ENCODE results near the gene FAM181A. TPM values are rescaled to one million over a fixed set of nuclear protein-coding genes. Genes with fewer than 3 reads are reported as not detected.

Gene FAM181A
- total RNA-seq, 1 experiment from 2014 or later, result not detected

GRCh38 chr14:93909429-93910128, 17.6 kb upstream of the FAM181A start:
- no peak overlapping the region for H3K4me3 ChIP-seq (ENCODE audit: low read depth, low read length, poor library complexity, severe bottlenecking)
- intact Hi-C loops (cut with micrococcal nuclease; ENCODE audit: unreplicated experiment), result no loop called here
- H3K27me3 ChIP-seq (replicated peaks; ENCODE audit: insufficient read depth, low read depth, low read length, poor library complexity), result peaks cover 7% of the 10 kb centered on the region
- TF ChIP-seq EZH2 (IDR thresholded peaks at IDR 0.05; ENCODE audit: borderline replicate concordance, low read depth, low read length, poor library complexity, severe bottlenecking), result no peak
- TF ChIP-seq, protein P1, sequence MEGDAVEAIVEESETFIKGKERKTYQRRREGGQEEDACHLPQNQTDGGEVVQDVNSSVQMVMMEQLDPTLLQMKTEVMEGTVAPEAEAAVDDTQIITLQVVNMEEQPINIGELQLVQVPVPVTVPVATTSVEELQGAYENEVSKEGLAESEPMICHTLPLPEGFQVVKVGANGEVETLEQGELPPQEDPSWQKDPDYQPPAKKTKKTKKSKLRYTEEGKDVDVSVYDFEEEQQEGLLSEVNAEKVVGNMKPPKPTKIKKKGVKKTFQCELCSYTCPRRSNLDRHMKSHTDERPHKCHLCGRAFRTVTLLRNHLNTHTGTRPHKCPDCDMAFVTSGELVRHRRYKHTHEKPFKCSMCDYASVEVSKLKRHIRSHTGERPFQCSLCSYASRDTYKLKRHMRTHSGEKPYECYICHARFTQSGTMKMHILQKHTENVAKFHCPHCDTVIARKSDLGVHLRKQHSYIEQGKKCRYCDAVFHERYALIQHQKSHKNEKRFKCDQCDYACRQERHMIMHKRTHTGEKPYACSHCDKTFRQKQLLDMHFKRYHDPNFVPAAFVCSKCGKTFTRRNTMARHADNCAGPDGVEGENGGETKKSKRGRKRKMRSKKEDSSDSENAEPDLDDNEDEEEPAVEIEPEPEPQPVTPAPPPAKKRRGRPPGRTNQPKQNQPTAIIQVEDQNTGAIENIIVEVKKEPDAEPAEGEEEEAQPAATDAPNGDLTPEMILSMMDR (conservative IDR thresholded peaks at IDR 0.05; ENCODE audit: low read depth, low read length), result no peak
- no peak for DNase-seq (ENCODE audit: low spot score)
- POLR2A ChIA-PET (ENCODE audit: low non-redundant PET), result no interaction called here
- CTCF ChIA-PET, result no interaction called here
- H3K36me3 ChIP-seq (ENCODE audit: insufficient read depth, low read length, poor library complexity, severe bottlenecking), result no peaks in the 10 kb centered on the region
- no peak overlapping the region for H3K27ac ChIP-seq (ENCODE audit: low read depth, low read length, poor library complexity, severe bottlenecking)
- H3K4me1 ChIP-seq (ENCODE audit: insufficient read depth, low read length, poor library complexity, severe bottlenecking), result no peaks in the 10 kb centered on the region
- no peaks in the 10 kb centered on the region for H3K9me3 ChIP-seq (ENCODE audit: low read depth, low read length, poor library complexity, severe bottlenecking)
- BruUV-seq (replicated peaks), result no TSS peak

DNA sequence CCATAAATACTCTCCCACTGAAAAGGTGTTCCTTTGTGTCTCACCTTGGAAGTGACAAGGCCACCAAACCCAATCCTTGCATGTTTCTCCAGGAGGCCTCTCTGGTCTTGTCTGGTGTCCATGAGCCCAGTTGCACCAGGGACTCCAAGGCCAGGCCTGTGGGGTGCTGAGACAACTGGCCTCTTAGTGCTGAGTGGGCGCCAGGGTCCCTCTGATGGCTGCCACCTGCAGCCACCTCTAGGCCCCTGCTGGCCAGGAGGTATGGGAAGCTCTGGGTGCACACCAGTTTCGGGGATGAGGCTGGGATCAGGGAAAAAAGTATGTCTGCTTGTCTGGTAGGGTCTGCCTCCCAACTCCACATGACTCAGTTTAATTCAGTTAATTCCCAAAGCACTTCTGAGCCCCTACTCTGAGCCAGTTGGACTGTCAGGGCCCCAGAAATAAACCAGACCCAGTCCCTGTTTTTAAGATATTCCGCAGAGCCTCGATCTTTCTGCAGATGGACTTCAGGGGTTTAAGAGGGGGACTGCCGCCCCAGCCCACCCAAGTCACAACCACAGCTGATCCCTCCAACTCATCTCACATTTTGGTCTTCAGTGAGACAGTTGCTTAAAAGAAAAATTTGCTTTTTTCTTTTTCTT, 15.0 kb upstream of the FAM181A start:
- no TSS peak for BruUV-seq (replicated peaks)

GRCh38 chr14:93912782-93913181, 14.4 kb upstream of the FAM181A start:
- Histone ChIP-seq H3K4me1 (ENCODE audit: insufficient read depth, low read length, poor library complexity, severe bottlenecking) (no peaks in the 10 kb centered on the region), H3K36me3 (ENCODE audit: insufficient read depth, low read length, poor library complexity, severe bottlenecking) (no peaks in the 10 kb centered on the region), H3K4me3 (ENCODE audit: low read depth, low read length, poor library complexity, severe bottlenecking) (no peak overlapping the region), H3K9me3 (ENCODE audit: low read depth, low read length, poor library complexity, severe bottlenecking) (no peaks in the 10 kb centered on the region), H3K27me3 (replicated peaks; ENCODE audit: insufficient read depth, low read depth, low read length, poor library complexity) (no peaks in the 10 kb centered on the region), H3K27ac (ENCODE audit: low read depth, low read length, poor library complexity, severe bottlenecking) (no peak overlapping the region)
- ChIA-PET CTCF (no interaction called here), POLR2A (ENCODE audit: low non-redundant PET) (no interaction called here)
- DNase-seq (ENCODE audit: low spot score), result no peak
- intact Hi-C loops (cut with micrococcal nuclease; ENCODE audit: unreplicated experiment), result no loop called here
- no TSS peak for BruUV-seq (replicated peaks)
- TF ChIP-seq, protein P1 (conservative IDR thresholded peaks at IDR 0.05; ENCODE audit: low read depth, low read length), result no peak
- TF ChIP-seq EZH2 (IDR thresholded peaks at IDR 0.05; ENCODE audit: borderline replicate concordance, low read depth, low read length, poor library complexity, severe bottlenecking), result no peak

More for the DNA sequence above, 15.0 kb upstream of the FAM181A start:
- Histone ChIP-seq H3K4me3 (ENCODE audit: low read depth, low read length, poor library complexity, severe bottlenecking) (no peak overlapping the region), H3K4me1 (ENCODE audit: insufficient read depth, low read length, poor library complexity, severe bottlenecking) (no peaks in the 10 kb centered on the region), H3K27ac (ENCODE audit: low read depth, low read length, poor library complexity, severe bottlenecking) (no peak overlapping the region), H3K9me3 (ENCODE audit: low read depth, low read length, poor library complexity, severe bottlenecking) (no peaks in the 10 kb centered on the region), H3K27me3 (replicated peaks; ENCODE audit: insufficient read depth, low read depth, low read length, poor library complexity) (no peaks in the 10 kb centered on the region), H3K36me3 (ENCODE audit: insufficient read depth, low read length, poor library complexity, severe bottlenecking) (no peaks in the 10 kb centered on the region)
- intact Hi-C loops (cut with micrococcal nuclease; ENCODE audit: unreplicated experiment), result no loop called here
- ChIA-PET CTCF (interaction anchor here (0.6 kb wide), 1 partner anchor 1313 kb away, joined by 5 read pairs; no protein-coding TSS in a partner anchor), POLR2A (ENCODE audit: low non-redundant PET) (no interaction called here)
- no peak for DNase-seq (ENCODE audit: low spot score)
- TF ChIP-seq, protein P1 (conservative IDR thresholded peaks at IDR 0.05; ENCODE audit: low read depth, low read length), result no peak
- TF ChIP-seq EZH2 (IDR thresholded peaks at IDR 0.05; ENCODE audit: borderline replicate concordance, low read depth, low read length, poor library complexity, severe bottlenecking), result no peak
